Measurements from ENCODE around the gene TIE1.

The TIE1 gene

GRCh38 chr1:43318831-43319230, 18.0 kb downstream of the TIE1 start:
- Histone ChIP-seq H3K27me3 (ENCODE audit: control insufficient read depth in 1 of 2, insufficient read depth in 2 of 2, low read length in 2 of 2) (no peaks in the 10 kb centered on the region), H3K36me3 (ENCODE audit: control insufficient read depth in 1 of 2, insufficient read depth in 2 of 2, low read length in 2 of 2) (no peaks in the 10 kb centered on the region), H3K9ac (ENCODE audit: low read depth in 1 of 2, low read length in 2 of 2) (no peak overlapping the region), H3K4me3 (ENCODE audit: low read depth in 1 of 2, low read length in 2 of 2) (no peak overlapping the region), H3K9me3 (ENCODE audit: control insufficient read depth in 1 of 2, low read length in 2 of 2) (no peaks in the 10 kb centered on the region), H3K4me1 (ENCODE audit: control insufficient read depth in 1 of 2, insufficient read depth in 2 of 2, low read length in 2 of 2) (no peaks in the 10 kb centered on the region), H3K27ac (ENCODE audit: low read depth, low read length) (no peak overlapping the region)

GRCh38 chr1:43319288-43319687, 18.5 kb downstream of the TIE1 start:
- H3K4me1 ChIP-seq (ENCODE audit: control insufficient read depth in 1 of 2, insufficient read depth in 2 of 2, low read length in 2 of 2): no peaks in the 10 kb centered on the region
- H3K36me3 ChIP-seq (ENCODE audit: control insufficient read depth in 1 of 2, insufficient read depth in 2 of 2, low read length in 2 of 2): no peaks in the 10 kb centered on the region
- H3K4me3 ChIP-seq (ENCODE audit: low read depth in 1 of 2, low read length in 2 of 2): no peak overlapping the region
- no peak overlapping the region for H3K9ac ChIP-seq (ENCODE audit: low read depth in 1 of 2, low read length in 2 of 2)
- H3K9me3 ChIP-seq (ENCODE audit: control insufficient read depth in 1 of 2, low read length in 2 of 2): no peaks in the 10 kb centered on the region
- H3K27ac ChIP-seq (ENCODE audit: low read depth, low read length): no peak overlapping the region
- H3K27me3 ChIP-seq (ENCODE audit: control insufficient read depth in 1 of 2, insufficient read depth in 2 of 2, low read length in 2 of 2): no peaks in the 10 kb centered on the region

DNA sequence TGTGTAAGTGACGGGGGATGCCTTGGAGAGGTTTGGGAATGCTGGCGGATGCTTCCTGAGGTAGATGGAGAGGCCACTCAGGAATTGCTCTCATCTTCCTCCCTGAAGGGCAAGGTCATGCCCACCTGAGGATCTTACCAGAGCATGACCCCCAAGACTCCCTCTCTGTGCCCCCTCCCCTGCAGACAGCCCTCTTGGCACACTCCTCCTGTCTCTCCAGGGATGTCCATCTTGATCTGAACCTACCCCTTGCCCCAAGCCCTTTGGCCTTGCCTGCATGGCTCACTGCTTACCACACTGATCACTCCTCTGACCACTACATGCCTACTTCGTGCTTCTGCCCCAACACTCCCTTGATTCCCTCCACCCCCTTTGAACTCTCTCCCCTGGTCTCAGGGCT, 19.0 kb downstream of the TIE1 start:
- Histone ChIP-seq H3K27ac (ENCODE audit: low read depth, low read length) (no peak overlapping the region), H3K9me3 (ENCODE audit: control insufficient read depth in 1 of 2, low read length in 2 of 2) (no peaks in the 10 kb centered on the region), H3K36me3 (ENCODE audit: control insufficient read depth in 1 of 2, insufficient read depth in 2 of 2, low read length in 2 of 2) (no peaks in the 10 kb centered on the region), H3K27me3 (ENCODE audit: control insufficient read depth in 1 of 2, insufficient read depth in 2 of 2, low read length in 2 of 2) (no peaks in the 10 kb centered on the region), H3K9ac (ENCODE audit: low read depth in 1 of 2, low read length in 2 of 2) (no peak overlapping the region), H3K4me3 (ENCODE audit: low read depth in 1 of 2, low read length in 2 of 2) (no peak overlapping the region), H3K4me1 (ENCODE audit: control insufficient read depth in 1 of 2, insufficient read depth in 2 of 2, low read length in 2 of 2) (no peaks in the 10 kb centered on the region)

- H3K9me3 ChIP-seq (ENCODE audit: control insufficient read depth in 1 of 2, low read length in 2 of 2): no peaks in the 10 kb centered on the region
- no peaks in the 10 kb centered on the region for H3K4me1 ChIP-seq (ENCODE audit: control insufficient read depth in 1 of 2, insufficient read depth in 2 of 2, low read length in 2 of 2)
- H3K27ac ChIP-seq (ENCODE audit: low read depth, low read length): no peak overlapping the region
- no peaks in the 10 kb centered on the region for H3K36me3 ChIP-seq (ENCODE audit: control insufficient read depth in 1 of 2, insufficient read depth in 2 of 2, low read length in 2 of 2)
- no peak overlapping the region for H3K9ac ChIP-seq (ENCODE audit: low read depth in 1 of 2, low read length in 2 of 2)
- H3K27me3 ChIP-seq (ENCODE audit: control insufficient read depth in 1 of 2, insufficient read depth in 2 of 2, low read length in 2 of 2): no peaks in the 10 kb centered on the region
- H3K4me3 ChIP-seq (ENCODE audit: low read depth in 1 of 2, low read length in 2 of 2): no peak overlapping the region
These were observed 20.6 kb downstream of the TIE1 start for GRCh38 chr1:43321331-43321891.

GRCh38 chr1:43322506-43322905, 21.7 kb downstream of the TIE1 start:
- Histone ChIP-seq H3K4me1 (ENCODE audit: control insufficient read depth in 1 of 2, insufficient read depth in 2 of 2, low read length in 2 of 2) (no peaks in the 10 kb centered on the region), H3K4me3 (ENCODE audit: low read depth in 1 of 2, low read length in 2 of 2) (no peak overlapping the region), H3K9me3 (ENCODE audit: control insufficient read depth in 1 of 2, low read length in 2 of 2) (no peaks in the 10 kb centered on the region), H3K27me3 (ENCODE audit: control insufficient read depth in 1 of 2, insufficient read depth in 2 of 2, low read length in 2 of 2) (no peaks in the 10 kb centered on the region), H3K9ac (ENCODE audit: low read depth in 1 of 2, low read length in 2 of 2) (no peak overlapping the region), H3K27ac (ENCODE audit: low read depth, low read length) (no peak overlapping the region), H3K36me3 (ENCODE audit: control insufficient read depth in 1 of 2, insufficient read depth in 2 of 2, low read length in 2 of 2) (no peaks in the 10 kb centered on the region)

GRCh38 chr1:43324810-43325209, 24.0 kb downstream of the TIE1 start:
- Histone ChIP-seq H3K27me3 (ENCODE audit: control insufficient read depth in 1 of 2, insufficient read depth in 2 of 2, low read length in 2 of 2) (no peaks in the 10 kb centered on the region), H3K36me3 (ENCODE audit: control insufficient read depth in 1 of 2, insufficient read depth in 2 of 2, low read length in 2 of 2) (no peaks in the 10 kb centered on the region), H3K9ac (ENCODE audit: low read depth in 1 of 2, low read length in 2 of 2) (no peak overlapping the region), H3K4me3 (ENCODE audit: low read depth in 1 of 2, low read length in 2 of 2) (no peak overlapping the region), H3K4me1 (ENCODE audit: control insufficient read depth in 1 of 2, insufficient read depth in 2 of 2, low read length in 2 of 2) (peaks cover 0 to 2% of the 10 kb centered on the region in 2 donors), H3K9me3 (ENCODE audit: control insufficient read depth in 1 of 2, low read length in 2 of 2) (peaks cover 0 to 4% of the 10 kb centered on the region in 2 donors), H3K27ac (ENCODE audit: low read depth, low read length) (no peak overlapping the region)

- H3K27ac ChIP-seq (ENCODE audit: low read depth, low read length): no peak overlapping the region
- no peak overlapping the region for H3K9ac ChIP-seq (ENCODE audit: low read depth in 1 of 2, low read length in 2 of 2)
- H3K27me3 ChIP-seq (ENCODE audit: control insufficient read depth in 1 of 2, insufficient read depth in 2 of 2, low read length in 2 of 2): no peaks in the 10 kb centered on the region
- H3K4me3 ChIP-seq (ENCODE audit: low read depth in 1 of 2, low read length in 2 of 2): no peak overlapping the region
- peaks cover 0 to 4% of the 10 kb centered on the region in 2 donors for H3K9me3 ChIP-seq (ENCODE audit: control insufficient read depth in 1 of 2, low read length in 2 of 2)
- no peaks in the 10 kb centered on the region for H3K36me3 ChIP-seq (ENCODE audit: control insufficient read depth in 1 of 2, insufficient read depth in 2 of 2, low read length in 2 of 2)
- peaks cover 5 to 7% of the 10 kb centered on the region in 2 donors for H3K4me1 ChIP-seq (ENCODE audit: control insufficient read depth in 1 of 2, insufficient read depth in 2 of 2, low read length in 2 of 2)
These were observed 24.6 kb downstream of the TIE1 start for GRCh38 chr1:43325381-43325780.

DNA sequence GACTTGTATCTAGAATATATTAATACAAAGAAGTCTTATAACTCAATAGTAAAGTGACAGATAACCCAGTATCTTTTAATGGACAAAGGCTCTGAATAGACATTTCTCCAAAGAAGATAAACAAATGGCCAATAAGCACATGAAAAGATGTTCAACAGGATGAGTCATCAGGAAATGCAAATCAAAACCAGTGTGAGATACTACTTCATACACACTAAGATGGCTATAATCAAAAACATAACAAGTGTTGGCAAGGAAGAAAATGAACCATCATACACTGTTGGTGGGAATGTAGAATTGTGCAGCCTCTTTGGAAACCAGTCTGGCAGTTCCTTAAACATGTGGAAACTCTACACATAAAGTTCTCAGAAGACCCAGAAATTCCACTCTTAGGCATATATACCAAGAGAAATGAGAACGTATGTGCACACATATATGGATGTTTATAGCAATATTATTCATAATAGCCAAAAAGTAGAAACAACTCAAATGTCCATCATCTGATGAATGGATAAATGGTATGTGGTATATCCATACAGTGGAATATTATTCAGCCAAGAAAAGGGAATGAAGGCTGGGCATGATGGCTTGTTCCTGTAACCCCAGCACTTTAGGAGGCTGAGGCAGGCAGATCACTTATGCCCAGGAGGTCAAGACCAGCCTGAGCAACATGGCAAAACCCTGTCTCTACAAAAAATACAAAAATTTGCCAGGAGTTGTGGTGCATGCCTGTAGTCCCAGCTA, 26.9 kb downstream of the TIE1 start:
- Histone ChIP-seq H3K9me3 (ENCODE audit: control insufficient read depth in 1 of 2, low read length in 2 of 2) (peaks cover 0 to 4% of the 10 kb centered on the region in 2 donors), H3K4me1 (ENCODE audit: control insufficient read depth in 1 of 2, insufficient read depth in 2 of 2, low read length in 2 of 2) (peaks cover 7 to 9% of the 10 kb centered on the region in 2 donors), H3K9ac (ENCODE audit: low read depth in 1 of 2, low read length in 2 of 2) (no peak overlapping the region), H3K27me3 (ENCODE audit: control insufficient read depth in 1 of 2, insufficient read depth in 2 of 2, low read length in 2 of 2) (no peaks in the 10 kb centered on the region), H3K4me3 (ENCODE audit: low read depth in 1 of 2, low read length in 2 of 2) (no peak overlapping the region), H3K27ac (ENCODE audit: low read depth, low read length) (no peak overlapping the region), H3K36me3 (ENCODE audit: control insufficient read depth in 1 of 2, insufficient read depth in 2 of 2, low read length in 2 of 2) (no peaks in the 10 kb centered on the region)

DNA sequence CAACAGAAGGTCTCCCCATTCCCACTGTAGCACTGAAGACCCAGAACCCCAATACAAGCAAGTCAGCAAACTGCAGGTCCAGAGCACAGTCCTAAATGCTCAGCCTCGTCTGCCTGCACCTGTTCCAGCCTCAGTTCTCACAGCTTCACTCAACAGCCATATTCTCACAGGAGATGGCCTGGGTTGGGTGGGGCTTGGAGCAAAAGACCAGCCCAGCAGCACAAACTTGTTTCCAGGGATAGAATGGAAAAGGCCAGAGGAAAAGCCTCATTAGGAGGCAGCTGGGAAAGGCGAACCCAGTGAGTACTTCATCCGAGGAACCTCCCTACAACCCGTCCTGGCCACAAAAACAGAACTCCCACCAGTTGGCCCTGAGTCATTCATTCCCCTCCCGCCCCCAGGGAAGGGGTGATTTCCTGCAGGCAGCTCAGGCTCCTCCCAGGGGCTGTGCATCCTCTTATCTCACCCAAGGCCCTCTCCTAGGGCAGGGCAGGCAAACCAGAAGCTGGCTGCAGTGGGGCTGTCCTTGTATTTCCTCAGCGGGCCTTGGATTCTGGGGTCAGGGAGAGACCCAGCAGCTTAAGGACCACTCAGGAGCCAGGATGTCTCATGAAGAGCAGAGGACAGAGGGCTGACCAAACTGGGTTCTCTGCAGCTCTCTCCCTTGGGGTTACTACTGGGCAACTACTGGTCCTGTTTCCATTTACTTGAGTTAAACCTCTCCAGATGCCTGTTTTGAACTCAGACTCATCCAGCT, 29.4 kb downstream of the TIE1 start:
- no peaks in the 10 kb centered on the region for H3K36me3 ChIP-seq (ENCODE audit: control insufficient read depth in 1 of 2, insufficient read depth in 2 of 2, low read length in 2 of 2)
- H3K27ac ChIP-seq (ENCODE audit: low read depth, low read length): no peak overlapping the region
- H3K9ac ChIP-seq (ENCODE audit: low read depth in 1 of 2, low read length in 2 of 2): no peak overlapping the region
- H3K27me3 ChIP-seq (ENCODE audit: control insufficient read depth in 1 of 2, insufficient read depth in 2 of 2, low read length in 2 of 2): no peaks in the 10 kb centered on the region
- peaks cover 0 to 4% of the 10 kb centered on the region in 2 donors for H3K9me3 ChIP-seq (ENCODE audit: control insufficient read depth in 1 of 2, low read length in 2 of 2)
- H3K4me1 ChIP-seq (ENCODE audit: control insufficient read depth in 1 of 2, insufficient read depth in 2 of 2, low read length in 2 of 2): peaks cover 7 to 9% of the 10 kb centered on the region in 2 donors
- H3K4me3 ChIP-seq (ENCODE audit: low read depth in 1 of 2, low read length in 2 of 2): no peak overlapping the region

DNA sequence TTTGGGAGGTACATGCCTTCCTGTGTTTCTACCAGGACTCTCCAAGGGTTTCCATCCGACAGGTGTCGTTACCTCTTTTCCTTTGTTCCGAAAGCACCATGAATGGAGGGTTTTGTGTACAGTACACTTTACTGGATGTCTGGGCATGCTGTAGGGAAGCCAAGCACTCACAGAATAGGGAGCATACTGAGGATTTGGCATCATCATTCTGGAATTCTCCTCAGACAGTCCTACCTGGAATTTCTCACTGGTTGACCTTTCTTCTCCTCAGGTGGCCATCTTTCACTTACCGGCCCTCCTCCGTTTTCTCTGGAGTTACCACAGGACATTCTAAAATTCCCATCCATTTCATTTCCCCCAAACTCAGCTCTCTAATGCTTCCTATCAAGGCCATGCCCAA, 30.9 kb downstream of the TIE1 start:
- Histone ChIP-seq H3K4me3 (ENCODE audit: low read depth in 1 of 2, low read length in 2 of 2) (no peak overlapping the region), H3K27ac (ENCODE audit: low read depth, low read length) (no peak overlapping the region), H3K27me3 (ENCODE audit: control insufficient read depth in 1 of 2, insufficient read depth in 2 of 2, low read length in 2 of 2) (no peaks in the 10 kb centered on the region), H3K9ac (ENCODE audit: low read depth in 1 of 2, low read length in 2 of 2) (no peak overlapping the region), H3K4me1 (ENCODE audit: control insufficient read depth in 1 of 2, insufficient read depth in 2 of 2, low read length in 2 of 2) (peaks cover 7 to 9% of the 10 kb centered on the region in 2 donors), H3K9me3 (ENCODE audit: control insufficient read depth in 1 of 2, low read length in 2 of 2) (peaks cover 0 to 4% of the 10 kb centered on the region in 2 donors), H3K36me3 (ENCODE audit: control insufficient read depth in 1 of 2, insufficient read depth in 2 of 2, low read length in 2 of 2) (no peaks in the 10 kb centered on the region)

All from duodenal mucosa (tissue), 2 donors.